Measurements from ENCODE around the gene GUCY2C.

- TF ChIP-seq KAT2A (conservative IDR thresholded peaks at IDR 0.05; ENCODE audit: control insufficient read depth, low read depth, low read length) (no peak), POLR2A (IDR thresholded peaks at IDR 0.05; ENCODE audit: low read depth, low read length) (no peak), SP1 (IDR thresholded peaks at IDR 0.05; ENCODE audit: low read depth, low read length) (no peak), CTCF (IDR thresholded peaks at IDR 0.05 in 2 of 3, conservative IDR thresholded peaks at IDR 0.05 in 1 of 3; ENCODE audit: control insufficient read depth in 2 of 3, extremely low read depth in 1 of 3, insufficient read depth in 1 of 3, low read depth in 3 of 3, low read length in 3 of 3) (no peak), ATF2 (IDR thresholded peaks at IDR 0.05; ENCODE audit: low read length) (no peak), STAT3 (IDR thresholded peaks at IDR 0.05; ENCODE audit: low read depth, low read length) (no peak)
Measured at GRCh38 chr12:14710632-14711320, 14.4 kb upstream of the GUCY2C start.

All from GM12878 (cell line).